ENCODE data around the gene CHST11. TPM values are rescaled to one million over a fixed set of nuclear protein-coding genes. Genes with fewer than 3 reads are reported as not detected.

The CHST11 gene
- total and polyA plus RNA-seq, 7 donors = 0.60 to 22.8 (median 10.0) TPM

DNA sequence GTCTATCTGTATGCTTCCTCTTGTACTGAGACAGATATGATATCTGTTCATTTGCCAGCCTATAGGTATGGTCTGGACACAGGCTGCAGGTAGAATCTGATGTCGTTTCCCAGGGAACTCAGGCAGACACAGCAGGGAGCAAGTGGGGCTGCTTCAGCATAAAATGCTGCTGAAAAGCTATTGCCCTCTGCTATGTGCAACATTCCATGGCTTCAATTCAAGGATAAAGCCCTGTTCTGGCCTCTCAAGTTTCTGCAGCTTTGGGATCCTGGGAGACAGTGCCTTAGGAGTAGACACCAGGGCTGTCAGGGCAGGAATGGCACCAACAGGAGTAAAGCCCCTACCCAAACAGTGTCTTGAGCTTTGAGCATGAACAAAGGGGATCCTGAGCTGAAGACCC is 327.8 kb downstream of the CHST11 start:
- no peaks in the 10 kb centered on the region for H3K4me1 ChIP-seq
- H3K9me3 ChIP-seq = no peaks in the 10 kb centered on the region
- no peaks in the 10 kb centered on the region for H3K36me3 ChIP-seq
- DNase-seq = no peak
- no peak for TF ChIP-seq POLR2AphosphoS5 (IDR thresholded peaks at IDR 0.05)
- TF ChIP-seq POLR2A (IDR thresholded peaks at IDR 0.05) = no peak
- TF ChIP-seq EP300 (IDR thresholded peaks at IDR 0.05) = no peak
- TF ChIP-seq, protein P1, sequence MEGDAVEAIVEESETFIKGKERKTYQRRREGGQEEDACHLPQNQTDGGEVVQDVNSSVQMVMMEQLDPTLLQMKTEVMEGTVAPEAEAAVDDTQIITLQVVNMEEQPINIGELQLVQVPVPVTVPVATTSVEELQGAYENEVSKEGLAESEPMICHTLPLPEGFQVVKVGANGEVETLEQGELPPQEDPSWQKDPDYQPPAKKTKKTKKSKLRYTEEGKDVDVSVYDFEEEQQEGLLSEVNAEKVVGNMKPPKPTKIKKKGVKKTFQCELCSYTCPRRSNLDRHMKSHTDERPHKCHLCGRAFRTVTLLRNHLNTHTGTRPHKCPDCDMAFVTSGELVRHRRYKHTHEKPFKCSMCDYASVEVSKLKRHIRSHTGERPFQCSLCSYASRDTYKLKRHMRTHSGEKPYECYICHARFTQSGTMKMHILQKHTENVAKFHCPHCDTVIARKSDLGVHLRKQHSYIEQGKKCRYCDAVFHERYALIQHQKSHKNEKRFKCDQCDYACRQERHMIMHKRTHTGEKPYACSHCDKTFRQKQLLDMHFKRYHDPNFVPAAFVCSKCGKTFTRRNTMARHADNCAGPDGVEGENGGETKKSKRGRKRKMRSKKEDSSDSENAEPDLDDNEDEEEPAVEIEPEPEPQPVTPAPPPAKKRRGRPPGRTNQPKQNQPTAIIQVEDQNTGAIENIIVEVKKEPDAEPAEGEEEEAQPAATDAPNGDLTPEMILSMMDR (IDR thresholded peaks at IDR 0.05) = no peak
- intact Hi-C loops (cut with DNase I) = no loop called here
- no peaks in the 10 kb centered on the region for H3K27me3 ChIP-seq
- 73% methylated on average over 1 of the region's 1 CpG for WGBS, 2 donors
- no peak overlapping the region for H3K27ac ChIP-seq
- no peak overlapping the region for H3K4me3 ChIP-seq

DNA sequence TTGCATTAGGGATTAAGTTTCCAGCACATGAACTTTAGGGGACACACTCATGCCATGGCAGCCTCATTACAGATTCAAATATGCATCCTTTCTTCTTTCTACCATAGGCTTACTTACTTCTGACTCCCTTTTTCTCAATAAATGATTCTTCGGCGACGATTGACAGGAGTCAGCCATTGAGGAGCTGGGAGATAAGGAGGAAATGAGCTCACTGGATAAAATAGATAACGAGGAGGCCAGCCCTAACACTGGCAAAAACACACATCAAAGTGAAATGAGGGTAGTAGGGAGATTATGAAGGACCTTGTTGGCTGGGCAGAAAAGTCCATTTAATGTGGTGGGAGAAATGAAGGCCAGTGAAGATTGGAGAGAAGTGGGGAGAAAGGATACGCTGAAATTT is 329.1 kb downstream of the CHST11 start:
- intact Hi-C loops (cut with DNase I) = no loop called here
- no peak for DNase-seq
- WGBS, 2 donors = 92 to 96% methylated on average over 5 of the region's 5 CpGs
- no peak overlapping the region for H3K27ac ChIP-seq
- H3K27me3 ChIP-seq = no peaks in the 10 kb centered on the region
- no peaks in the 10 kb centered on the region for H3K9me3 ChIP-seq
- H3K4me1 ChIP-seq = no peaks in the 10 kb centered on the region
- no peaks in the 10 kb centered on the region for H3K36me3 ChIP-seq
- no peak for TF ChIP-seq POLR2AphosphoS5 (IDR thresholded peaks at IDR 0.05)
- no peak overlapping the region for H3K4me3 ChIP-seq

DNA sequence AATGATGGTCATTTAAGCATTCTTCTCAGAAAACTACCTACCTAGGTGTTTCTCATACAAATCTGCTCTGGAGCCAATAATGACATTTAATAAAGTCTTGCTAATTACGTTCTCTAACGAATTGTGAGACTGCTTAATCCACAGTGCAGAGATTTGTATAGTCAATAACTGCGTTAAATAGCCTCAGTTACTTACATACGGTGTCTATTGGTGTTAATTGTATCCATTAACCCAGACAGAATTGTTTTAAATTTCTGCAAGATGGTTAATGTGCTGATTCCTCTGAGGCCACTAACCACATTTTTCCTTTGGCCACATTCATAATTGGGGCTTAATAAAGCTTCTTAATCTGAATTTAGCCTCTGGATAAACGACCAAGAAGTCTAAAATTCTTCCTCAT is 329.6 kb downstream of the CHST11 start:
- no peak for DNase-seq
- WGBS, 2 donors = 86 to 89% methylated on average over 5 of the region's 5 CpGs
- no peak overlapping the region for H3K4me3 ChIP-seq
- H3K27me3 ChIP-seq = no peaks in the 10 kb centered on the region
- H3K36me3 ChIP-seq = no peaks in the 10 kb centered on the region
- TF ChIP-seq POLR2AphosphoS5 (IDR thresholded peaks at IDR 0.05) (no peak), POLR2A (IDR thresholded peaks at IDR 0.05) (no peak), EP300 (IDR thresholded peaks at IDR 0.05) (no peak)
- TF ChIP-seq, protein P1 (IDR thresholded peaks at IDR 0.05) = no peak
- H3K9me3 ChIP-seq = no peaks in the 10 kb centered on the region
- H3K27ac ChIP-seq = no peak overlapping the region
- intact Hi-C loops (cut with DNase I) = no loop called here
- H3K4me1 ChIP-seq = no peaks in the 10 kb centered on the region

DNA sequence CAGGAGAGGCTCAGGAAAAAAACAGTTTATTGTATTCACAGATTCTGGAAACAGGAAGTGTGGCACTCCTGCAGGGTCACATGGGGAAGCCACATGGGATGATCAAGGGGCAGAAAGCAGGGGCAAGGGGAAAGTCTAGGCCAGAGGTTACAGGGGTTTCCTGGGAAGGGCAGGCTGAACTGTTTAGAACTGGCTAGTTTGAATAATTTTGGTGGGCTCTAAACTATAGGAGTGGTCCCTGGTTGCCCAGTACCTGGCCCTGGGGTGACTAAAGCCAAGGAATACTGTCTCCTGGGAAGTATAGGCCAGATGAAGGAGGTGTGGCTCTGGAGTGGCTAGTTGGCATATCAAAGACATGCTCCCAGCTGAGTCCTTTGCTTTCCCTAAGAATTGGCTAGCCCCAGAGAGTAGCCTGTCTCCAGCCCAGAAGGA is 332.1 kb downstream of the CHST11 start:
- DNase-seq = no peak
- H3K9me3 ChIP-seq = no peaks in the 10 kb centered on the region
- H3K27ac ChIP-seq = no peak overlapping the region
- no peak overlapping the region for H3K4me3 ChIP-seq
- H3K4me1 ChIP-seq = peaks cover 0 to 17% (median 11%) of the 10 kb centered on the region in 4 donors
- H3K36me3 ChIP-seq = no peaks in the 10 kb centered on the region
- intact Hi-C loops (cut with DNase I) = no loop called here
- no peaks in the 10 kb centered on the region for H3K27me3 ChIP-seq
- no peak for TF ChIP-seq POLR2A (IDR thresholded peaks at IDR 0.05)
- no peak for TF ChIP-seq EP300 (IDR thresholded peaks at IDR 0.05)
- no peak for TF ChIP-seq POLR2AphosphoS5 (IDR thresholded peaks at IDR 0.05)
- TF ChIP-seq, protein P1 (IDR thresholded peaks at IDR 0.05) = no peak

DNA sequence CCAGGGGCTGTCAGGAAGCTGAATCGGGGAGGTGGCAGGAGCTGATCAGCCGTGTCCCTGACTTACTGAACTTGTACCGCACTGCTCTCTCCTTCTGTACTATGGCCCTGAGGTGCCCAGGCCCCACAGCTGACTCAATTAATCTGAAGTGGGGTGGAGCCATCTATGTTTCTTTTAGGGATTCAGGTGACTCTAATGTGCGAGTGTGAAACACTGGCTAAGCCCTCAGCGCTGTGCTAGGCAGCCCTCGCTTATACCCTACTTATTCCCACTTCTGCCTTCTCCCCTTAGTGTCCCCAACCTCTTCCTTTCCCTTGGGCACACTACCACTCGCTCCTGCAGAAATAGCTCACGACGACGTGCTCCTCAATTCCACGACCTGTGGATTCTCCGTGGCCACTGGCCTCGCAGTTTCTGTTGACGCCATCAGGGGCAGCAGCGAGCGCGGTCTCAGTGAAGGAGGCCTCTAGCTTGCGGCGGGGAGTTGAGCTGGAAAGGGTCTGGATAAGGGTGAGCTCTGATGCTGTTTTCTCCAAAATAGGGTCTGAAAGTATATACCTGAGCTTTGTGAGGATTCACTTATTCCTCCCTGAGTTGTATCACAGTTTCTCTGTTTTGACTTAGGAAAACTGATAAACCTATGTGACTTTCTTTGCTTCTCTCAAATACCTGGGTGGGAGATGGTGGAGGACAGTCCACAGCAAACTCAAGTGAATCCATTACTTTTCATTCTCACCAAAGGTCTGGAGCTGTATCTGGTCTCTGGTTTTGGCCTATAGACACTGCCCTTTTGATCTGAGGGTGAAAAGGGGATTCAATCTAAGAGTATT is 333.8 kb downstream of the CHST11 start:
- WGBS, 2 donors = 57 to 58% methylated on average over 19 of the region's 19 CpGs
- intact Hi-C loops (cut with DNase I) = loop anchor here (5.0 to 10.0 kb wide), 3 partner anchors 76 to 333 kb away; partner anchors contain the start of gene CHST11
- peak; percentile 67 for DNase-seq

More for the DNA sequence above, 333.8 kb downstream of the CHST11 start:
- Histone ChIP-seq H3K27me3 (no peaks in the 10 kb centered on the region), H3K4me3 (no peak overlapping the region), H3K36me3 (no peaks in the 10 kb centered on the region), H3K27ac (no peak overlapping the region), H3K9me3 (no peaks in the 10 kb centered on the region), H3K4me1 (peaks cover 0 to 18% (median 11%) of the 10 kb centered on the region in 4 donors)
- TF ChIP-seq EP300 (IDR thresholded peaks at IDR 0.05) (no peak), POLR2AphosphoS5 (IDR thresholded peaks at IDR 0.05) (no peak)
- TF ChIP-seq, protein P1 (IDR thresholded peaks at IDR 0.05) = peak in 3 of 4 experiments; percentile 29 to 62 (median 42)

Measured in sigmoid colon (tissue), 7 donors.